ENCODE results near the gene UBE2E1.

UBE2E1 gene

GRCh38 chr3:23805633-23806533 lies at the start of gene UBE2E1:
Gene UBE2E1 (plus strand): TSS chr3:23805955. CDS start chr3:23807270, 1,315 bp downstream.
- DNase-seq (ENCODE audit: low read depth) = peak; percentile 82
- peak within 1 kb of the TSS; percentile 77 for H3K4me3 ChIP-seq (ENCODE audit: low read length)
- TF ChIP-seq CTCF (conservative IDR thresholded peaks at IDR 0.05; ENCODE audit: low read length) = peak; percentile 9; the same call in 1 of the 2 replicates

- no peak for DNase-seq (ENCODE audit: low read depth)
- no peak overlapping the region for H3K4me3 ChIP-seq (ENCODE audit: low read length)
- TF ChIP-seq CTCF (conservative IDR thresholded peaks at IDR 0.05; ENCODE audit: low read length) = no peak
Observed at GRCh38 chr3:23756206-23756840, 49.4 kb upstream of the UBE2E1 start.

DNA sequence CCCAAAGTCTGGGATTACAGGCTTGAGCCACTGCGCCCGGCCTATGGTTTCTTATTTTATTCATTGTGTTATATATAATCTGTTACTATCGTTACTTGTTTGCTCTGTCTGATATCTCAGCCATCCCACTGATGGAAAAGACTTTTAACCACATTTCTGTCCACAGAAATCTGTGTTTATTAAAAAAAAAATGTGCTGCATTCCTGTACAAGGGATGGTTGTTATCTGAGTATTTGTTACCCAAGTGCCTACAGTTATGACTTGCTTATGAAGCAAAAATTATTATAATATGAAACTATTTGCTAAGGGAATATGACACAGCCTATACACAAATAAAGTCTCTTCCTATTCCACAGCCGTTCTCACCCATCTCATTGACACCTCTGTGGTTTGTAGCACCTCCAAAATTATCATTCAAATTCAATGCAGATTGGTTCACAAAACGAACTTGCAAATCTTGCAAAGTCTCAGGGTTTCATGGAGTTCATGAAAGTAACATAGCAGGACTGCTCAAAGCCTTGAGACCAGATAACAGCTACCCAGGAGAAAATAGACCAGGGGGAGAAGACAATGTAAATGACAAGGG lies 47.4 kb upstream of the UBE2E1 start:
- no peak for DNase-seq (ENCODE audit: low read depth)
- TF ChIP-seq CTCF (conservative IDR thresholded peaks at IDR 0.05; ENCODE audit: low read length) = no peak
- no peak overlapping the region for H3K4me3 ChIP-seq (ENCODE audit: low read length)

DNA sequence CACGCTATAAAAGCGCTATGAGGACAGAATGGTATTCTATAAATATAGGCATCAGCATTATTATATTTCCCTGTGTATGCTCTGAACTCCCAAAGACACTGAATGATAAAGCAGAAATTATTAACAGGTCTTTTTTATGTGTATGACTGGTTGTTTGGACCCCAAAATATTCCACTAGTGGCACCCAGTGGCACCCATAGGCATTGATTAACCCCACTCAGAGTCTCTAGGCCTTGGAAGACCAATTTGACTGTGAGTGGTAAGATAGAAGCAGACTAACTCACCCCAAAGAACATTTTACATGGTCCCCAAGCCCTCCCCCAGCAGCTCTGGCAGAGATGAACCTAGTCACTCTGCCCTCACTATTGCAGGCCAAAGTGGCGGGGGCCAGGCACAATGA lies 45.4 kb upstream of the UBE2E1 start:
- no peak for TF ChIP-seq CTCF (conservative IDR thresholded peaks at IDR 0.05; ENCODE audit: low read length)
- DNase-seq (ENCODE audit: low read depth) = no peak
- H3K4me3 ChIP-seq (ENCODE audit: low read length) = no peak overlapping the region

DNA sequence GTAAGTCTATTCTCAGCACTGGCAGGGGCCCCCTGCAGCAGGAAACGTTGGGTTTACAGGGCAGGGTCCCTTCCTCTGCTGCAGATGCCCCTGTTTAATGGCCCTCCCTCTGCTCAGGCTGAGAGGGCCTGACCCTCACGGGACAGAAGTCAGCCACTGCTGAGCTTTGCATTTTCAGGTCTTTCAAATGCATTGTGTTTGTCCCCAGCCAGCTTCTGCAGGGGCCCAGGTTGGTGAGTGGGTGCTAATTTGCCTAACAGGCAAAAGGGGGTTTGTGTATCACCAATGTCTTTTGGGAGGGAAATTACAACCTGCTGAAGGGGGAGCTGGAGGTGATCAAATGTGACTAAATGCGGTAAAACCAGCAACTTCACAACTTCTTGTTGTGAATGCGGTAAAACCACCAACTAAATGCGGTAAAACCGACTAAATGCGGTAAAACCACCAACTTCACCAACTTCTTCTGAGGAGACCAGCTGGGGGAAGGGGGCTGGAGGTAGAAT lies 44.8 kb upstream of the UBE2E1 start:
- no peak overlapping the region for H3K4me3 ChIP-seq (ENCODE audit: low read length)
- DNase-seq (ENCODE audit: low read depth) = no peak
- no peak for TF ChIP-seq CTCF (conservative IDR thresholded peaks at IDR 0.05; ENCODE audit: low read length)

GRCh38 chr3:23761440-23761896 lies 44.3 kb upstream of the UBE2E1 start:
- no peak overlapping the region for H3K4me3 ChIP-seq (ENCODE audit: low read length)
- DNase-seq (ENCODE audit: low read depth) = no peak
- peak; percentile 34 for TF ChIP-seq CTCF (conservative IDR thresholded peaks at IDR 0.05; ENCODE audit: low read length)

Measured in AG10803 (cell line).